ENCODE measurements around the gene SF3B3.

Gene SF3B3

GRCh38 chr16:70605283-70605657, 81.7 kb downstream of the SF3B3 start:
- H2BK12ac ChIP-seq (ENCODE audit: low read length): no peak overlapping the region
- no peaks in the 10 kb centered on the region for H3K9me3 ChIP-seq (replicated peaks in 1 of 2; ENCODE audit: control insufficient read depth in 2 of 2, insufficient read depth in 1 of 2, low read depth in 1 of 2, low read length in 2 of 2)
- no peak overlapping the region for H2AFZ ChIP-seq (ENCODE audit: low read length)
- no peak overlapping the region for H2AK5ac ChIP-seq (ENCODE audit: low read depth, low read length)
- no peak overlapping the region for H3K4ac ChIP-seq (ENCODE audit: low read length)
- H3K18ac ChIP-seq (ENCODE audit: low read length): no peak overlapping the region
- H4K91ac ChIP-seq (ENCODE audit: low read depth, low read length, poor library complexity): no peak overlapping the region
- no peak overlapping the region for H3K14ac ChIP-seq (ENCODE audit: low read length)
- no peak overlapping the region for H3K9ac ChIP-seq (ENCODE audit: low read depth, low read length, poor library complexity)
- no peak overlapping the region for H2BK15ac ChIP-seq (ENCODE audit: low read length)
- no peak overlapping the region for H3K23ac ChIP-seq (ENCODE audit: low read depth, low read length, poor library complexity)
- DNase-seq (ENCODE audit: low spot score): no peak
- no peaks in the 10 kb centered on the region for H3K79me1 ChIP-seq (ENCODE audit: low read depth, low read length)
- WGBS, 2 donors (ENCODE audit: extremely low coverage in 2 of 2, insufficient read length in 2 of 2, insufficient replicate concordance in 1 of 2): no CpG with 5 or more reads among the region's 1 CpG
- H3K27me3 ChIP-seq (ENCODE audit: control insufficient read depth in 3 of 3, insufficient read depth in 3 of 3, low read depth in 1 of 3, low read length in 3 of 3): no peaks in the 10 kb centered on the region
- no peaks in the 10 kb centered on the region for H3K4me1 ChIP-seq (ENCODE audit: control insufficient read depth in 2 of 2, insufficient read depth in 1 of 2, low read depth in 1 of 2, low read length in 2 of 2)
- H4K8ac ChIP-seq (ENCODE audit: low read depth, low read length): no peak overlapping the region
- H2BK120ac ChIP-seq (ENCODE audit: low read depth, low read length): no peak overlapping the region
- no peak overlapping the region for H3K27ac ChIP-seq (replicated peaks; ENCODE audit: low read length)
- H2BK5ac ChIP-seq (ENCODE audit: low read length): no peak overlapping the region
- no peaks in the 10 kb centered on the region for H3K36me3 ChIP-seq (replicated peaks in 1 of 2; ENCODE audit: control insufficient read depth in 2 of 2, insufficient read depth in 2 of 2, low read length in 2 of 2)
- H3K4me3 ChIP-seq (ENCODE audit: low read length in 2 of 2): no peak overlapping the region
- H3K4me2 ChIP-seq (ENCODE audit: insufficient read depth, low read length, poor library complexity, severe bottlenecking): no peak overlapping the region

- Histone ChIP-seq H3K36me3 (replicated peaks in 1 of 2; ENCODE audit: control insufficient read depth in 2 of 2, insufficient read depth in 2 of 2, low read length in 2 of 2) (no peaks in the 10 kb centered on the region), H3K4me2 (ENCODE audit: insufficient read depth, low read length, poor library complexity, severe bottlenecking) (no peak overlapping the region), H3K4me1 (ENCODE audit: control insufficient read depth in 2 of 2, insufficient read depth in 1 of 2, low read depth in 1 of 2, low read length in 2 of 2) (no peaks in the 10 kb centered on the region), H3K23ac (ENCODE audit: low read depth, low read length, poor library complexity) (no peak overlapping the region), H3K14ac (ENCODE audit: low read length) (no peak overlapping the region), H2BK5ac (ENCODE audit: low read length) (peak overlapping the region; percentile 58), H4K91ac (ENCODE audit: low read depth, low read length, poor library complexity) (peak overlapping the region; percentile 66), H2AK5ac (ENCODE audit: low read depth, low read length) (peak overlapping the region; percentile 65), H3K27ac (replicated peaks; ENCODE audit: low read length) (no peak overlapping the region), H3K9ac (ENCODE audit: low read depth, low read length, poor library complexity) (peak overlapping the region; percentile 39), H2BK15ac (ENCODE audit: low read length) (no peak overlapping the region), H3K9me3 (replicated peaks in 1 of 2; ENCODE audit: control insufficient read depth in 2 of 2, insufficient read depth in 1 of 2, low read depth in 1 of 2, low read length in 2 of 2) (no peaks in the 10 kb centered on the region), H2AFZ (ENCODE audit: low read length) (no peak overlapping the region), H2BK120ac (ENCODE audit: low read depth, low read length) (no peak overlapping the region), H3K4me3 (ENCODE audit: low read length in 2 of 2) (peak overlapping the region in 1 of 2 donors; percentile 2), H3K18ac (ENCODE audit: low read length) (no peak overlapping the region), H3K27me3 (ENCODE audit: control insufficient read depth in 3 of 3, insufficient read depth in 3 of 3, low read depth in 1 of 3, low read length in 3 of 3) (no peaks in the 10 kb centered on the region), H4K8ac (ENCODE audit: low read depth, low read length) (no peak overlapping the region), H3K4ac (ENCODE audit: low read length) (no peak overlapping the region), H3K79me1 (ENCODE audit: low read depth, low read length) (no peaks in the 10 kb centered on the region), H2BK12ac (ENCODE audit: low read length) (peak overlapping the region; percentile 79)
- no CpG with 5 or more reads among the region's 7 CpGs for WGBS, 2 donors (ENCODE audit: extremely low coverage in 2 of 2, insufficient read length in 2 of 2, insufficient replicate concordance in 1 of 2)
- no peak for DNase-seq (ENCODE audit: low spot score)
Observed at GRCh38 chr16:70608521-70608920, 84.9 kb downstream of the SF3B3 start.

DNA sequence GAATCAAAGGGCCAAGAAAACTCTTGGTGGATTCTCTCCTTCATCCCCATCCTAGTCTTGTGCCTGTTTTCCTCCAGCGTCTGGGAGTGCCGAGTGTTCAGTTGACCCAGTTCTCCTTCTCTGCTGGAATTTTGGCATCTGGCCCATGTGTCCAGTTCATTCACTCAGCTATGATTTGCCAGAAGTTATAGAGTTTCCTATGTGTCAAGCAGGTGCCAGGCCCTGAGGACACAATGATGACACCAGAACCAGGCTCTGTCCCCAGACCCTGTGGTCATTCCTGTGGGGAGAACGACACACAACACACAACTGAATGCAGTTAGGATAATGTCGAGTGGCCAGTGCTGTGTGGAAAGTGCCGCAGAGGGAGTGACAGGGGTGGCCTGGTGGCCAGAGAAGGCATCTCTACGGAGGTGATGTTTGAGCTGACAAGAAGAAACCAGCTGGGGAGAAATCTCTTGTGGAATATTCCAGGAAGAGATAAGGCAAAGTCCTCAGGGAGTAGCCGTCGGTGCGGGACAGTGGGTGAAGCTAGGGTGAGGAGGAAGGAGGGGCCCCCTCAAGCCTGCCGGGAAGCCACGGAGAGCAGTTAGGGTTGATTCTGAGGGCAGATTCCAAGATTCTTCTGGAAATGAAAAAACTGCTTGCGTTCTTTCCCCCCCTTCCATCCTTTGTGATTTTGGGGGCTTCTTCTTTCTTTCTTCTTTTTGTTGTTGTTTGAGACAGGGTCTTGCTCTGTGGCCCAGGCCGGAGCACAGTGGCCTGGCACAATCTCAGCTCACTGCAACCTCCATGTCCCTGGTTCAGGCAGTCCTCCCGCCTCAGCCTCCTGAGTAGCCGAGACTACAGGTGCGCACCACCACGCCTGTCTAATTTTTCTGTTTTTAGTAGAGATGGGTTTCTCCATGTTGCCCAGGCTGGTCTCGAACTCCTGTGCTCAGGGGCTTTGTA, 86.9 kb downstream of the SF3B3 start:
- no peak overlapping the region for H2BK5ac ChIP-seq (ENCODE audit: low read length)
- no peak overlapping the region for H2BK15ac ChIP-seq (ENCODE audit: low read length)
- DNase-seq (ENCODE audit: low spot score): no peak
- H3K36me3 ChIP-seq (replicated peaks in 1 of 2; ENCODE audit: control insufficient read depth in 2 of 2, insufficient read depth in 2 of 2, low read length in 2 of 2): no peaks in the 10 kb centered on the region
- no peak overlapping the region for H3K9ac ChIP-seq (ENCODE audit: low read depth, low read length, poor library complexity)
- no peak overlapping the region for H2AK5ac ChIP-seq (ENCODE audit: low read depth, low read length)
- H2BK12ac ChIP-seq (ENCODE audit: low read length): no peak overlapping the region
- no peak overlapping the region for H4K8ac ChIP-seq (ENCODE audit: low read depth, low read length)
- H3K9me3 ChIP-seq (replicated peaks in 1 of 2; ENCODE audit: control insufficient read depth in 2 of 2, insufficient read depth in 1 of 2, low read depth in 1 of 2, low read length in 2 of 2): no peaks in the 10 kb centered on the region
- no peak overlapping the region for H3K4me2 ChIP-seq (ENCODE audit: insufficient read depth, low read length, poor library complexity, severe bottlenecking)
- H3K27me3 ChIP-seq (ENCODE audit: control insufficient read depth in 3 of 3, insufficient read depth in 3 of 3, low read depth in 1 of 3, low read length in 3 of 3): no peaks in the 10 kb centered on the region
- H3K4ac ChIP-seq (ENCODE audit: low read length): no peak overlapping the region
- no CpG with 5 or more reads among the region's 18 CpGs for WGBS, 2 donors (ENCODE audit: extremely low coverage in 2 of 2, insufficient read length in 2 of 2, insufficient replicate concordance in 1 of 2)
- H3K18ac ChIP-seq (ENCODE audit: low read length): peak overlapping the region; percentile 38
- H3K4me1 ChIP-seq (ENCODE audit: control insufficient read depth in 2 of 2, insufficient read depth in 1 of 2, low read depth in 1 of 2, low read length in 2 of 2): no peaks in the 10 kb centered on the region
- H4K91ac ChIP-seq (ENCODE audit: low read depth, low read length, poor library complexity): no peak overlapping the region
- no peaks in the 10 kb centered on the region for H3K79me1 ChIP-seq (ENCODE audit: low read depth, low read length)
- H3K4me3 ChIP-seq (ENCODE audit: low read length in 2 of 2): no peak overlapping the region
- no peak overlapping the region for H2BK120ac ChIP-seq (ENCODE audit: low read depth, low read length)
- no peak overlapping the region for H3K27ac ChIP-seq (replicated peaks; ENCODE audit: low read length)
- H3K14ac ChIP-seq (ENCODE audit: low read length): no peak overlapping the region
- no peak overlapping the region for H2AFZ ChIP-seq (ENCODE audit: low read length)
- H3K23ac ChIP-seq (ENCODE audit: low read depth, low read length, poor library complexity): no peak overlapping the region

DNA sequence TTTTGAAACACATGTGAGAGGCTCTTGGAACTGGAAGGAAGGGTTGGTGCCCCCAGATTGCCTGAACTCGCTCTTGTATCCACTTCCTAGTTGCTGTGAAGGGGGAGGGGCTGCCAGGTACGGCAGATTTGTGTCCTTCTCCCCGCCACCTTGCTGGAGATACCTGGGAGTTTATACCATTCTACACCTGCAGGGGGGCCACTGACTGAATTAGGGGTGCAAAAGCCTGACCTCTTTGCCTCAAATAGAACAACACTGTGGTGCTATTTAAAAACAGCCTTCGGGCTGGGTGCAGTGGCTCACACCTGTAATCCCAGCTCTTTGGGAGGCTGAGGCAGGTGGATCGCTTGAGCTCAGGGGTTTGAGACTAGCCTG, 87.6 kb downstream of the SF3B3 start:
- Histone ChIP-seq H3K9me3 (replicated peaks in 1 of 2; ENCODE audit: control insufficient read depth in 2 of 2, insufficient read depth in 1 of 2, low read depth in 1 of 2, low read length in 2 of 2) (no peaks in the 10 kb centered on the region), H3K4me2 (ENCODE audit: insufficient read depth, low read length, poor library complexity, severe bottlenecking) (no peak overlapping the region), H4K91ac (ENCODE audit: low read depth, low read length, poor library complexity) (no peak overlapping the region), H2BK120ac (ENCODE audit: low read depth, low read length) (no peak overlapping the region), H3K23ac (ENCODE audit: low read depth, low read length, poor library complexity) (no peak overlapping the region), H2AK5ac (ENCODE audit: low read depth, low read length) (no peak overlapping the region), H4K8ac (ENCODE audit: low read depth, low read length) (no peak overlapping the region), H3K4ac (ENCODE audit: low read length) (no peak overlapping the region), H3K36me3 (replicated peaks in 1 of 2; ENCODE audit: control insufficient read depth in 2 of 2, insufficient read depth in 2 of 2, low read length in 2 of 2) (no peaks in the 10 kb centered on the region), H3K9ac (ENCODE audit: low read depth, low read length, poor library complexity) (no peak overlapping the region), H3K18ac (ENCODE audit: low read length) (no peak overlapping the region), H2BK15ac (ENCODE audit: low read length) (no peak overlapping the region), H3K4me1 (ENCODE audit: control insufficient read depth in 2 of 2, insufficient read depth in 1 of 2, low read depth in 1 of 2, low read length in 2 of 2) (no peaks in the 10 kb centered on the region), H3K79me1 (ENCODE audit: low read depth, low read length) (no peaks in the 10 kb centered on the region), H2BK5ac (ENCODE audit: low read length) (no peak overlapping the region), H2BK12ac (ENCODE audit: low read length) (no peak overlapping the region), H3K27ac (replicated peaks; ENCODE audit: low read length) (no peak overlapping the region), H3K4me3 (ENCODE audit: low read length in 2 of 2) (no peak overlapping the region), H3K14ac (ENCODE audit: low read length) (no peak overlapping the region), H3K27me3 (ENCODE audit: control insufficient read depth in 3 of 3, insufficient read depth in 3 of 3, low read depth in 1 of 3, low read length in 3 of 3) (no peaks in the 10 kb centered on the region), H2AFZ (ENCODE audit: low read length) (no peak overlapping the region)
- no CpG with 5 or more reads among the region's 5 CpGs for WGBS, 2 donors (ENCODE audit: extremely low coverage in 2 of 2, insufficient read length in 2 of 2, insufficient replicate concordance in 1 of 2)
- DNase-seq (ENCODE audit: low spot score): no peak

All from neuronal stem cell (in vitro differentiated cells).